Measurements from ENCODE around the gene C1orf159. TPM values are rescaled to one million over a fixed set of nuclear protein-coding genes. Genes with fewer than 3 reads are reported as not detected.

The C1orf159 gene
- total and polyA plus RNA-seq, 4 donors: 3.9 to 7.0 (median 4.7) TPM

GRCh38 chr1:1032424-1032823 lies 83.5 kb downstream of the C1orf159 start:
- Histone ChIP-seq H3K4me1 (ENCODE audit: control insufficient read depth in 4 of 4, insufficient read depth in 4 of 4, low read length in 3 of 4) (peaks cover 4 to 14% (median 11%) of the 10 kb centered on the region in 4 donors), H3K36me3 (ENCODE audit: control insufficient read depth in 4 of 4, insufficient read depth in 3 of 4, low read depth in 1 of 4, low read length in 3 of 4) (no peaks in the 10 kb centered on the region), H3K9ac (ENCODE audit: low read depth in 1 of 2, low read length in 2 of 2) (no peak overlapping the region), H3K4me3 (ENCODE audit: low read depth in 1 of 3, low read length in 3 of 3) (no peak overlapping the region), H3K27me3 (ENCODE audit: control insufficient read depth in 4 of 4, insufficient read depth in 4 of 4, low read length in 3 of 4) (peaks cover 0 to 2% (median 0%) of the 10 kb centered on the region in 4 donors), H3K27ac (ENCODE audit: low read depth in 1 of 2, low read length in 2 of 2) (no peak overlapping the region), H3K9me3 (ENCODE audit: control insufficient read depth in 4 of 4, low read length in 3 of 4) (no peaks in the 10 kb centered on the region)
- TF ChIP-seq HNF4G (IDR thresholded peaks at IDR 0.05) (no peak), HNF4A (conservative IDR thresholded peaks at IDR 0.05) (no peak), JUND (IDR thresholded peaks at IDR 0.05) (no peak), GABPA (IDR thresholded peaks at IDR 0.05 in 1 of 2, conservative IDR thresholded peaks at IDR 0.05 in 1 of 2) (no peak), FOXA2 (IDR thresholded peaks at IDR 0.05) (no peak), NR2F2 (IDR thresholded peaks at IDR 0.05) (no peak), RAD21 (IDR thresholded peaks at IDR 0.05) (peak in 1 of 2 donors; percentile 51), YY1 (IDR thresholded peaks at IDR 0.05) (no peak), FOXA1 (IDR thresholded peaks at IDR 0.05) (no peak), RXRA (IDR thresholded peaks at IDR 0.05) (no peak), SP1 (IDR thresholded peaks at IDR 0.05) (no peak), CTCF (IDR thresholded peaks at IDR 0.05; ENCODE audit: low read depth, low read length, missing input control) (peak; percentile 21), MAX (IDR thresholded peaks at IDR 0.05) (no peak), EGR1 (IDR thresholded peaks at IDR 0.05; ENCODE audit: low read depth in 2 of 2) (no peak)
- TF ChIP-seq, protein P1, sequence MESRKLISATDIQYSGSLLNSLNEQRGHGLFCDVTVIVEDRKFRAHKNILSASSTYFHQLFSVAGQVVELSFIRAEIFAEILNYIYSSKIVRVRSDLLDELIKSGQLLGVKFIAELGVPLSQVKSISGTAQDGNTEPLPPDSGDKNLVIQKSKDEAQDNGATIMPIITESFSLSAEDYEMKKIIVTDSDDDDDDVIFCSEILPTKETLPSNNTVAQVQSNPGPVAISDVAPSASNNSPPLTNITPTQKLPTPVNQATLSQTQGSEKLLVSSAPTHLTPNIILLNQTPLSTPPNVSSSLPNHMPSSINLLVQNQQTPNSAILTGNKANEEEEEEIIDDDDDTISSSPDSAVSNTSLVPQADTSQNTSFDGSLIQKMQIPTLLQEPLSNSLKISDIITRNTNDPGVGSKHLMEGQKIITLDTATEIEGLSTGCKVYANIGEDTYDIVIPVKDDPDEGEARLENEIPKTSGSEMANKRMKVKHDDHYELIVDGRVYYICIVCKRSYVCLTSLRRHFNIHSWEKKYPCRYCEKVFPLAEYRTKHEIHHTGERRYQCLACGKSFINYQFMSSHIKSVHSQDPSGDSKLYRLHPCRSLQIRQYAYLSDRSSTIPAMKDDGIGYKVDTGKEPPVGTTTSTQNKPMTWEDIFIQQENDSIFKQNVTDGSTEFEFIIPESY (IDR thresholded peaks at IDR 0.05): no peak
- TF ChIP-seq, protein P2, sequence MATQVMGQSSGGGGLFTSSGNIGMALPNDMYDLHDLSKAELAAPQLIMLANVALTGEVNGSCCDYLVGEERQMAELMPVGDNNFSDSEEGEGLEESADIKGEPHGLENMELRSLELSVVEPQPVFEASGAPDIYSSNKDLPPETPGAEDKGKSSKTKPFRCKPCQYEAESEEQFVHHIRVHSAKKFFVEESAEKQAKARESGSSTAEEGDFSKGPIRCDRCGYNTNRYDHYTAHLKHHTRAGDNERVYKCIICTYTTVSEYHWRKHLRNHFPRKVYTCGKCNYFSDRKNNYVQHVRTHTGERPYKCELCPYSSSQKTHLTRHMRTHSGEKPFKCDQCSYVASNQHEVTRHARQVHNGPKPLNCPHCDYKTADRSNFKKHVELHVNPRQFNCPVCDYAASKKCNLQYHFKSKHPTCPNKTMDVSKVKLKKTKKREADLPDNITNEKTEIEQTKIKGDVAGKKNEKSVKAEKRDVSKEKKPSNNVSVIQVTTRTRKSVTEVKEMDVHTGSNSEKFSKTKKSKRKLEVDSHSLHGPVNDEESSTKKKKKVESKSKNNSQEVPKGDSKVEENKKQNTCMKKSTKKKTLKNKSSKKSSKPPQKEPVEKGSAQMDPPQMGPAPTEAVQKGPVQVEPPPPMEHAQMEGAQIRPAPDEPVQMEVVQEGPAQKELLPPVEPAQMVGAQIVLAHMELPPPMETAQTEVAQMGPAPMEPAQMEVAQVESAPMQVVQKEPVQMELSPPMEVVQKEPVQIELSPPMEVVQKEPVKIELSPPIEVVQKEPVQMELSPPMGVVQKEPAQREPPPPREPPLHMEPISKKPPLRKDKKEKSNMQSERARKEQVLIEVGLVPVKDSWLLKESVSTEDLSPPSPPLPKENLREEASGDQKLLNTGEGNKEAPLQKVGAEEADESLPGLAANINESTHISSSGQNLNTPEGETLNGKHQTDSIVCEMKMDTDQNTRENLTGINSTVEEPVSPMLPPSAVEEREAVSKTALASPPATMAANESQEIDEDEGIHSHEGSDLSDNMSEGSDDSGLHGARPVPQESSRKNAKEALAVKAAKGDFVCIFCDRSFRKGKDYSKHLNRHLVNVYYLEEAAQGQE (IDR thresholded peaks at IDR 0.05): no peak
- TF ChIP-seq, protein P3, sequence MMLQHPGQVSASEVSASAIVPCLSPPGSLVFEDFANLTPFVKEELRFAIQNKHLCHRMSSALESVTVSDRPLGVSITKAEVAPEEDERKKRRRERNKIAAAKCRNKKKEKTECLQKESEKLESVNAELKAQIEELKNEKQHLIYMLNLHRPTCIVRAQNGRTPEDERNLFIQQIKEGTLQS (IDR thresholded peaks at IDR 0.05): no peak
- DNase-seq (ENCODE audit: low spot score): no peak
- WGBS: 53% methylated on average over 16 of the region's 16 CpGs

Other genes starting within 250 kb of the C1orf159 start
- 1 to 10 TPM; 1.2 to 1.3 TPM for gene SAMD11, start 192.2 kb downstream of the C1orf159 start, total RNA-seq
- 1 to 10 TPM in 1 of 2 donors, under 1 TPM in 1; 0.51 to 4.1 TPM for gene SAMD11, start 192.2 kb downstream of the C1orf159 start, polyA plus RNA-seq
- 10 to 100 TPM; 28.7 to 34.5 TPM for gene NOC2L, start 156.8 kb downstream of the C1orf159 start, total RNA-seq
- 10 to 100 TPM; 17.1 to 31.3 TPM for gene NOC2L, start 156.8 kb downstream of the C1orf159 start, polyA plus RNA-seq
- 1 to 10 TPM in 1 of 2 donors, under 1 TPM in 1; 0.98 to 5.4 TPM for gene KLHL17, start 155.5 kb downstream of the C1orf159 start, total RNA-seq
- gene KLHL17, start 155.5 kb downstream of the C1orf159 start, polyA plus RNA-seq: 1 to 10 TPM; 1.2 to 3.0 TPM
- gene PLEKHN1, start 149.6 kb downstream of the C1orf159 start, total RNA-seq: under 1 TPM in 1 of 2 donors, not detected in 1; 0.17 TPM
- under 1 TPM in 1 of 2 donors, not detected in 1; 0.18 TPM for gene PLEKHN1, start 149.6 kb downstream of the C1orf159 start, polyA plus RNA-seq
- under 1 TPM in 1 of 2 donors, not detected in 1; under 0.01 TPM for gene PERM1, start 134.0 kb downstream of the C1orf159 start, total RNA-seq
- gene PERM1, start 134.0 kb downstream of the C1orf159 start, polyA plus RNA-seq: under 1 TPM in 1 of 2 donors, not detected in 1; 0.06 TPM
- gene HES4, start 116.0 kb downstream of the C1orf159 start, total RNA-seq: 1 to 10 TPM in 1 of 2 donors, under 1 TPM in 1; 0.93 to 1.7 TPM
- 1 to 10 TPM; 1.7 to 1.9 TPM for gene HES4, start 116.0 kb downstream of the C1orf159 start, polyA plus RNA-seq
- gene ISG15, start 102.6 kb downstream of the C1orf159 start, total RNA-seq: 10 to 100 TPM in 1 of 2 donors, 1 to 10 TPM in 1; 9.3 to 30.1 TPM
- 10 to 100 TPM; 82.8 to 89.4 TPM for gene ISG15, start 102.6 kb downstream of the C1orf159 start, polyA plus RNA-seq
- gene AGRN, start 96.0 kb downstream of the C1orf159 start, total RNA-seq: 10 to 100 TPM; 15.7 to 22.4 TPM
- 10 to 100 TPM in 1 of 2 donors, 1 to 10 TPM in 1; 1.8 to 18.1 TPM for gene AGRN, start 96.0 kb downstream of the C1orf159 start, polyA plus RNA-seq
- under 1 TPM in 1 of 2 donors, not detected in 1; 0.14 TPM for gene RNF223, start 41.8 kb downstream of the C1orf159 start, total RNA-seq
- not detected for gene RNF223, start 41.8 kb downstream of the C1orf159 start, polyA plus RNA-seq
- gene TTLL10, start 57.8 kb upstream of the C1orf159 start, total RNA-seq: not detected
- gene TTLL10, start 57.8 kb upstream of the C1orf159 start, polyA plus RNA-seq: not detected
- gene TNFRSF18, start 90.5 kb upstream of the C1orf159 start, total RNA-seq: under 1 TPM in 1 of 2 donors, not detected in 1; 0.19 TPM
- gene TNFRSF18, start 90.5 kb upstream of the C1orf159 start, polyA plus RNA-seq: under 1 TPM; 0.17 to 0.24 TPM
- under 1 TPM in 1 of 2 donors, not detected in 1; 0.08 TPM for gene TNFRSF4, start 98.1 kb upstream of the C1orf159 start, total RNA-seq
- gene TNFRSF4, start 98.1 kb upstream of the C1orf159 start, polyA plus RNA-seq: under 1 TPM; 0.15 to 0.35 TPM
- 10 to 100 TPM; 48.7 to 92.5 TPM for gene SDF4, start 115.9 kb upstream of the C1orf159 start, total RNA-seq
- gene SDF4, start 115.9 kb upstream of the C1orf159 start, polyA plus RNA-seq: 100 to 1,000 TPM in 1 of 2 donors, 10 to 100 TPM in 1; 59.3 to 180 TPM
- 1 to 10 TPM; 8.9 to 9.0 TPM for gene B3GALT6, start 116.1 kb upstream of the C1orf159 start, total RNA-seq
- 1 to 10 TPM; 1.2 to 7.7 TPM for gene B3GALT6, start 116.1 kb upstream of the C1orf159 start, polyA plus RNA-seq
- gene C1QTNF12, start 130.6 kb upstream of the C1orf159 start, total RNA-seq: not detected
- gene C1QTNF12, start 130.6 kb upstream of the C1orf159 start, polyA plus RNA-seq: under 1 TPM; 0.39 to 0.40 TPM
- gene UBE2J2, start 157.8 kb upstream of the C1orf159 start, total RNA-seq: 10 to 100 TPM; 25.2 to 30.4 TPM
- gene UBE2J2, start 157.8 kb upstream of the C1orf159 start, polyA plus RNA-seq: 10 to 100 TPM; 21.0 to 26.3 TPM
- gene SCNN1D, start 164.3 kb upstream of the C1orf159 start, total RNA-seq: 1 to 10 TPM in 1 of 2 donors, under 1 TPM in 1; 0.79 to 1.5 TPM
- 1 to 10 TPM in 1 of 2 donors, under 1 TPM in 1; 0.51 to 1.1 TPM for gene SCNN1D, start 164.3 kb upstream of the C1orf159 start, polyA plus RNA-seq
- gene ACAP3, start 191.8 kb upstream of the C1orf159 start, total RNA-seq: 10 to 100 TPM; 17.9 to 24.8 TPM
- gene ACAP3, start 191.8 kb upstream of the C1orf159 start, polyA plus RNA-seq: 10 to 100 TPM in 1 of 2 donors, 1 to 10 TPM in 1; 2.7 to 12.0 TPM
- 10 to 100 TPM in 1 of 2 donors, 1 to 10 TPM in 1; 9.3 to 11.2 TPM for gene PUSL1, start 192.5 kb upstream of the C1orf159 start, total RNA-seq
- 10 to 100 TPM in 1 of 2 donors, 1 to 10 TPM in 1; 9.5 to 14.9 TPM for gene PUSL1, start 192.5 kb upstream of the C1orf159 start, polyA plus RNA-seq
- gene INTS11, start 208.6 kb upstream of the C1orf159 start, total RNA-seq: 10 to 100 TPM; 30.7 to 40.5 TPM
- gene INTS11, start 208.6 kb upstream of the C1orf159 start, polyA plus RNA-seq: 10 to 100 TPM; 26.3 to 38.3 TPM
- gene CPTP, start 208.7 kb upstream of the C1orf159 start, total RNA-seq: 10 to 100 TPM in 1 of 2 donors, 1 to 10 TPM in 1; 7.9 to 14.6 TPM
- gene CPTP, start 208.7 kb upstream of the C1orf159 start, polyA plus RNA-seq: 10 to 100 TPM; 30.4 to 45.1 TPM
- under 1 TPM; 0.19 to 0.33 TPM for gene TAS1R3, start 215.2 kb upstream of the C1orf159 start, total RNA-seq
- under 1 TPM in 1 of 2 donors, not detected in 1; 0.36 TPM for gene TAS1R3, start 215.2 kb upstream of the C1orf159 start, polyA plus RNA-seq
- 10 to 100 TPM; 20.4 to 41.2 TPM for gene DVL1, start 233.3 kb upstream of the C1orf159 start, total RNA-seq
- gene DVL1, start 233.3 kb upstream of the C1orf159 start, polyA plus RNA-seq: 10 to 100 TPM in 1 of 2 donors, 1 to 10 TPM in 1; 5.7 to 29.2 TPM
- gene MXRA8, start 242.5 kb upstream of the C1orf159 start, total RNA-seq: 1 to 10 TPM; 3.2 to 5.3 TPM
- gene MXRA8, start 242.5 kb upstream of the C1orf159 start, polyA plus RNA-seq: 1 to 10 TPM; 1.8 to 5.9 TPM

Data from liver (tissue), 9 donors.